WI38 (cell line): Measurements from ENCODE around the gene CSRNP3.
"Not testable (repeated sequence)": the region's sequence is repeated elsewhere in the genome, so short reads cannot be mapped to it uniquely, and the experiment has no call there.

Source experiments
- H3K4me3 ChIP-seq: 2 replicates; pipeline ENCODE4 v1.5.1; 2011; ENCODE audit warnings: low read depth, mild to moderate bottlenecking, control low read depth, low read length
- TF ChIP-seq, protein P1 (sequence below): IDR thresholded peaks from 2 replicates; pipeline ENCODE4 v1.5.1; 2012; ENCODE audit warnings: low read depth, mild to moderate bottlenecking, control low read depth, low read length

Gene CSRNP3

DNA sequence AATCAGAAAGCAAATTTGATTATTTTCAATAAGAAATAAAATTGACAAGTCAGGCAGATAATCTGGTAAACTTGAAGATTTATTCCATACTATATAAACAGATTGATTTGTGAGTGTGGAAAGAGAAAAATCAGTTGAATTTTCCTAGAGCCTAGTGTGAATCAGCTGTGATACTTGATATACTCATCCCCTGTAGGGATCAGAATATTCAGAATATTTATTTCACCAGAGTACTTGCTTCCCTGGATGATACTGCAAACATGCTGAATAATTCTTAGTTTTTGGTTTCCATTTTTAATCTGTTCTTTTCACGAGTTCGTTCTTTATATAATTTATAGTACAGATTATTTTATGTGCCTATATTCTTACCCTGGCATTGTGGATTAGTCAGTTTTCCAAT is 181.7 kb downstream of the CSRNP3 start:
- TF ChIP-seq, protein P1, sequence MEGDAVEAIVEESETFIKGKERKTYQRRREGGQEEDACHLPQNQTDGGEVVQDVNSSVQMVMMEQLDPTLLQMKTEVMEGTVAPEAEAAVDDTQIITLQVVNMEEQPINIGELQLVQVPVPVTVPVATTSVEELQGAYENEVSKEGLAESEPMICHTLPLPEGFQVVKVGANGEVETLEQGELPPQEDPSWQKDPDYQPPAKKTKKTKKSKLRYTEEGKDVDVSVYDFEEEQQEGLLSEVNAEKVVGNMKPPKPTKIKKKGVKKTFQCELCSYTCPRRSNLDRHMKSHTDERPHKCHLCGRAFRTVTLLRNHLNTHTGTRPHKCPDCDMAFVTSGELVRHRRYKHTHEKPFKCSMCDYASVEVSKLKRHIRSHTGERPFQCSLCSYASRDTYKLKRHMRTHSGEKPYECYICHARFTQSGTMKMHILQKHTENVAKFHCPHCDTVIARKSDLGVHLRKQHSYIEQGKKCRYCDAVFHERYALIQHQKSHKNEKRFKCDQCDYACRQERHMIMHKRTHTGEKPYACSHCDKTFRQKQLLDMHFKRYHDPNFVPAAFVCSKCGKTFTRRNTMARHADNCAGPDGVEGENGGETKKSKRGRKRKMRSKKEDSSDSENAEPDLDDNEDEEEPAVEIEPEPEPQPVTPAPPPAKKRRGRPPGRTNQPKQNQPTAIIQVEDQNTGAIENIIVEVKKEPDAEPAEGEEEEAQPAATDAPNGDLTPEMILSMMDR, result no peak
- no peak overlapping the region for H3K4me3 ChIP-seq

DNA sequence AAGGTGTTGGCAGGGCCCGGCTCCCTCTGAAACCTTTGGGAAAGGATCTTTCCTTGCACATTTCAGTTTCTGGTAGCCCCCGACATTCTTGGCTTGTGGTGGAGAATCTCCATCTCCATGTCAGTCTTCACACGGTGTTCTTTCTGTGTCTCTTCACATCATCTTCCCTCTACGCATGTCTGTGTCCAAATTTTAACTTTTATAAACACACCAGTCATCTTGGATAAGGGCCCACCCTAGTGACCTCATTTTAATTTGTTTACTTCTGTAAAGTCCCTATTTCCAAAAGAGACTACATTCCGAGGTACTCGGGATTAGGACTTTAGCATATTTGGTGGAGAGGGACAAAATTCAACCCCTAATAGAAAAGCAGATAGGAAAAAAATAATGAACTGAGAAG is 186.2 kb downstream of the CSRNP3 start:
- no peak overlapping the region for H3K4me3 ChIP-seq

DNA sequence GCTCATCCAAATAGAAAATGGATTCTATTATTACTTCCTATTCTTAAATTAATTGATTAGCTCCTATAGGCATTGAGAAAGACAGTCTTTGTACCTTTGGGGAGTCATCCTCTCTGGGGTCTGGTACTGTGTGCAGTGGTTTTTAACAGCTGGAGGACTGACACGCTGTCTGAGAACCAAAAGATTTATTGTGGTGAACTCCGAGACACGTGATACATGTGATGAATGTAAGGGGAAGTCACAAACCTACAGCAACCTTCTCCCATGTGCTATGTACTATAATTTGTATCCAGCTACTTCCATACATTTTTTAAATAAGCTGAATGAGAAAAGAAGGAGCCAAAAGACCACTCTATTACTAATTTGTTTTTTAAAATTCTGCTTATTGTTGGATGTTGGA is 190.9 kb downstream of the CSRNP3 start:
- no peak overlapping the region for H3K4me3 ChIP-seq
- TF ChIP-seq, protein P1, result no peak

More for the DNA sequence above, 186.2 kb downstream of the CSRNP3 start:
- TF ChIP-seq, protein P1, result no peak

DNA sequence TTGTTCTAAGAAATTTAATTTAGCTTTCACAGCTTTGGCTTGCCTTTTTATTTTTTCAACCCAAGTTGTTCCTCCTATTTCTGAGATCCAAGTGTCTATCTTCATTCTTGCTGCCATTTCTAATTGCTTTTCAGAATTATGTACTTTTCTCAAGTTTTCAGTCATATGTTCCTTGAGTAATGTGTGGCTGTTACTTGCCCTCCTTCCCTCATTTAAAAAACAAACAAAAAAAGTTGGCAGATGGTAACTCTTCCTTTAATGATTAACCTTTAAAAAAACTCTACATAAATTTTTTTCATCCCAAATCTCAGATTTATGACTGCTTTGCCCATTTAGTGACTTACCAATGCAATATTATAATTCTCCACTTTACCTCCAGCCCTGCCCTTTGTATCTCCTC is 193.2 kb downstream of the CSRNP3 start:
- TF ChIP-seq, protein P1, result no peak
- H3K4me3 ChIP-seq, result no peak overlapping the region

DNA sequence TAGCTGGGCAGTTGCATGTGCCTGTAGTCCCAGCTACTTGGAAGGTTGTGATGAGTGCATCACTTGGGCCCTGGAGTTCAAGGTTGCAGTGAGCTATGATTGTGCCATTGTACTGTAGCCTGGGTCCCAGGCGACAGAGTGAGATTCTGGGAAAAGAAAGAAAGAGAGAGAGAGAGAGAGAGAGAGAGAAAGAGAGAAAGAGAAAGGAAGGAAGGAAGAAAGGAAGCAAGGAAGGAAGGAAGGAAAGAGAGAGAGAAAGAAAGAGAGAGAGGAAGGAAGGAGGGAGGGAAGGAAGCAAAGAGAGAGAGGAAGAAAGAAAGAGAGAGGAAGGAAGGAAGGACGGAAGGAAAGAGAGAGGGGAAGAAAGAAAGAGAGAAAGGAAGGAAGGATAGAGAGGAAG is 196.1 kb downstream of the CSRNP3 start:
- no peak overlapping the region for H3K4me3 ChIP-seq
- TF ChIP-seq, protein P1, result no peak

DNA sequence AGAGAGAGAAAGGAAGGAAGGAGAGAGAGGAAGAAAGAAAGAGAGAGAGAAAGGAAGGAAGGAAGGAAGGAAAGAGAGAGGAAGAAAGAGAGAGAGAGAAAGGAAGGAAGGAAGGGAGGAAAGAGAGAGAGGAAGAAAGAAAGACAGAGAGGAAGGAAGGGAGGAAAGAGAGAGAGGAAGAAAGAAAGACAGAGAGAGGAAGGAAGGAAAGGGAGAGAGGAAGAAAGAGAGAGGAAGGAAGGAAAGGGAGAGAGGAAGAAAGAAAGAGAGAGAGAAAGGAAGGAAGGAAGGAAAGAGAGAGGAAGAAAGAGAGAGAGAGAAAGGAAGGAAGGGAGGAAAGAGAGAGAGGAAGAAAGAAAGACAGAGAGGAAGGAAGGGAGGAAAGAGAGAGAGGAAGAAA is 196.6 kb downstream of the CSRNP3 start:
- H3K4me3 ChIP-seq, result not testable (repeated sequence)

DNA sequence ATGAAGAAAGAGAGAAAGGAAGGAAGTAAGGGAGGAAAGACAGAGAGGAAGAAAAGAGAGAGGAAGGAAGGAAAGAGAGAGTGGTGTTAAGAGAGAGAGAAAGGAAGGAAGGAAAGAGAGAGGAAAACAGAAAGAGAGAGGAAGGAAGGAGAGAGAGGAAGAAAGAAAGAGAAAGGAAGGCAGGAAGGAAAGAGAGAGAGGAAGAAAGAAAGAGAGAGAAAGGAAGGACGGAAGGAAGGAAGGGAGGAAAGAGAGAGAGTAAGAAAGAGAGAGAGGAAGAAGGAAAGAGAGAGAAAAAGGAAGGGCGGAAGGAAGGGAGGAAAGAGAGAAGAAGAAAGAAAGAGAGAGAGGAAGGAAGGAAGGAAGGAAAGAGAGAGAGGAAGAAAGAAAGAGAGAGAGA is 197.1 kb downstream of the CSRNP3 start:
- TF ChIP-seq, protein P1, result no peak

DNA sequence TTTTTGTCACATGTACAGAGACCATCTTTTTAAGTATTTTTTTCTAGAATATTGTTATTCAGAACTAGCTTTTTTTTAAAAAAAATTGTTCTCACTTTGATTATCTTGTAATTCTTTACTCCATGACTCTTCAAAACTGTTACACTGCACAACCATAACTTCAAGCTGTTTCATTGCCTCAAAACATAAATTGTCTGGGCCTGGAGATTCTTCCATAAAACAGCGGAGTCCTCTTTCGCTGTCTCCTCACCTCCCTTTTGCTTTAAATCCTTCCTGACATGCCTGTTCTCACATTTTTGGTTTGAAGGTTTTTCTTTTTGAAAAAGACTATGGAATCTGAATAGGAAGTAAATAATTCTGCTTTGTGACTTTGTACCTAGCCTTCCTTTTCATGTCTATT is 197.9 kb downstream of the CSRNP3 start:
- TF ChIP-seq, protein P1, result no peak

More for the DNA sequence above, 197.1 kb downstream of the CSRNP3 start:
- H3K4me3 ChIP-seq, result no peak overlapping the region

More for the DNA sequence above, 197.9 kb downstream of the CSRNP3 start:
- H3K4me3 ChIP-seq, result no peak overlapping the region
